Measurements from ENCODE around the gene FGB.

Gene FGB

GRCh38 chr4:154562697-154563254, at the start of gene FGB:
Gene FGB, plus strand, starts transcription at chr4:154563011. Its CDS starts 8 bp downstream, at chr4:154563019.
- DNase-seq (ENCODE audit: low read depth, low spot score), result no peak
- no peaks in the 10 kb centered on the region for H3K9me3 ChIP-seq (ENCODE audit: control insufficient read depth, insufficient read depth, low read length)
- no peak within 1 kb of the TSS for H3K27ac ChIP-seq (ENCODE audit: low read length)
- H3K4me1 ChIP-seq (ENCODE audit: control insufficient read depth, insufficient read depth, low read length), result no peaks in the 10 kb centered on the region
- no CpG with 5 or more reads among the region's 2 CpGs for WGBS (ENCODE audit: insufficient coverage, insufficient read length)
- no peaks in the 10 kb centered on the region for H3K36me3 ChIP-seq (ENCODE audit: control insufficient read depth, insufficient read depth, low read length)
- H3K4me3 ChIP-seq (ENCODE audit: low read length), result no peak within 1 kb of the TSS
- H3K27me3 ChIP-seq (ENCODE audit: control insufficient read depth, insufficient read depth, low read length), result no peaks in the 10 kb centered on the region

- DNase-seq (ENCODE audit: low read depth, low spot score), result no peak
- no peaks in the 10 kb centered on the region for H3K27me3 ChIP-seq (ENCODE audit: control insufficient read depth, insufficient read depth, low read length)
- H3K36me3 ChIP-seq (ENCODE audit: control insufficient read depth, insufficient read depth, low read length), result no peaks in the 10 kb centered on the region
- H3K4me1 ChIP-seq (ENCODE audit: control insufficient read depth, insufficient read depth, low read length), result no peaks in the 10 kb centered on the region
- no peaks in the 10 kb centered on the region for H3K9me3 ChIP-seq (ENCODE audit: control insufficient read depth, insufficient read depth, low read length)
- H3K27ac ChIP-seq (ENCODE audit: low read length), result no peak overlapping the region
- no CpG with 5 or more reads among the region's 1 CpG for WGBS (ENCODE audit: insufficient coverage, insufficient read length)
- no peak overlapping the region for H3K4me3 ChIP-seq (ENCODE audit: low read length)
Observed at GRCh38 chr4:154516318-154517029, 46.3 kb upstream of the FGB start.

- Histone ChIP-seq H3K36me3 (ENCODE audit: control insufficient read depth, insufficient read depth, low read length) (no peaks in the 10 kb centered on the region), H3K27ac (ENCODE audit: low read length) (no peak overlapping the region), H3K27me3 (ENCODE audit: control insufficient read depth, insufficient read depth, low read length) (no peaks in the 10 kb centered on the region), H3K4me3 (ENCODE audit: low read length) (no peak overlapping the region), H3K4me1 (ENCODE audit: control insufficient read depth, insufficient read depth, low read length) (no peaks in the 10 kb centered on the region), H3K9me3 (ENCODE audit: control insufficient read depth, insufficient read depth, low read length) (no peaks in the 10 kb centered on the region)
- no CpG with 5 or more reads among the region's 4 CpGs for WGBS (ENCODE audit: insufficient coverage, insufficient read length)
- no peak for DNase-seq (ENCODE audit: low read depth, low spot score)
Observed at GRCh38 chr4:154517591-154517990, 45.2 kb upstream of the FGB start.

GRCh38 chr4:154519214-154519613, 43.6 kb upstream of the FGB start:
- no peaks in the 10 kb centered on the region for H3K27me3 ChIP-seq (ENCODE audit: control insufficient read depth, insufficient read depth, low read length)
- no CpG with 5 or more reads among the region's 4 CpGs for WGBS (ENCODE audit: insufficient coverage, insufficient read length)

GRCh38 chr4:154521607-154522006, 41.2 kb upstream of the FGB start:
- H3K36me3 ChIP-seq (ENCODE audit: control insufficient read depth, insufficient read depth, low read length), result no peaks in the 10 kb centered on the region
- no peak overlapping the region for H3K27ac ChIP-seq (ENCODE audit: low read length)
- no peaks in the 10 kb centered on the region for H3K4me1 ChIP-seq (ENCODE audit: control insufficient read depth, insufficient read depth, low read length)
- no peak for DNase-seq (ENCODE audit: low read depth, low spot score)
- H3K27me3 ChIP-seq (ENCODE audit: control insufficient read depth, insufficient read depth, low read length), result no peaks in the 10 kb centered on the region
- no peak overlapping the region for H3K4me3 ChIP-seq (ENCODE audit: low read length)
- H3K9me3 ChIP-seq (ENCODE audit: control insufficient read depth, insufficient read depth, low read length), result no peaks in the 10 kb centered on the region

More at GRCh38 chr4:154519214-154519613, 43.6 kb upstream of the FGB start:
- Histone ChIP-seq H3K9me3 (ENCODE audit: control insufficient read depth, insufficient read depth, low read length) (no peaks in the 10 kb centered on the region), H3K4me1 (ENCODE audit: control insufficient read depth, insufficient read depth, low read length) (no peaks in the 10 kb centered on the region), H3K4me3 (ENCODE audit: low read length) (no peak overlapping the region), H3K36me3 (ENCODE audit: control insufficient read depth, insufficient read depth, low read length) (no peaks in the 10 kb centered on the region), H3K27ac (ENCODE audit: low read length) (no peak overlapping the region)
- no peak for DNase-seq (ENCODE audit: low read depth, low spot score)

GRCh38 chr4:154526151-154526550, 36.7 kb upstream of the FGB start:
- Histone ChIP-seq H3K9me3 (ENCODE audit: control insufficient read depth, insufficient read depth, low read length) (no peaks in the 10 kb centered on the region), H3K27ac (ENCODE audit: low read length) (no peak overlapping the region), H3K27me3 (ENCODE audit: control insufficient read depth, insufficient read depth, low read length) (no peaks in the 10 kb centered on the region), H3K4me1 (ENCODE audit: control insufficient read depth, insufficient read depth, low read length) (no peaks in the 10 kb centered on the region), H3K4me3 (ENCODE audit: low read length) (no peak overlapping the region), H3K36me3 (ENCODE audit: control insufficient read depth, insufficient read depth, low read length) (no peaks in the 10 kb centered on the region)
- no peak for DNase-seq (ENCODE audit: low read depth, low spot score)
- no CpG with 5 or more reads among the region's 2 CpGs for WGBS (ENCODE audit: insufficient coverage, insufficient read length)

GRCh38 chr4:154527308-154527707, 35.5 kb upstream of the FGB start:
- H3K4me1 ChIP-seq (ENCODE audit: control insufficient read depth, insufficient read depth, low read length), result no peaks in the 10 kb centered on the region
- H3K4me3 ChIP-seq (ENCODE audit: low read length), result no peak overlapping the region
- no peaks in the 10 kb centered on the region for H3K27me3 ChIP-seq (ENCODE audit: control insufficient read depth, insufficient read depth, low read length)
- no peak overlapping the region for H3K27ac ChIP-seq (ENCODE audit: low read length)
- no CpG with 5 or more reads among the region's 4 CpGs for WGBS (ENCODE audit: insufficient coverage, insufficient read length)
- DNase-seq (ENCODE audit: low read depth, low spot score), result no peak
- no peaks in the 10 kb centered on the region for H3K9me3 ChIP-seq (ENCODE audit: control insufficient read depth, insufficient read depth, low read length)
- H3K36me3 ChIP-seq (ENCODE audit: control insufficient read depth, insufficient read depth, low read length), result no peaks in the 10 kb centered on the region

GRCh38 chr4:154528869-154529268, 33.9 kb upstream of the FGB start:
- DNase-seq (ENCODE audit: low read depth, low spot score), result no peak
- H3K27me3 ChIP-seq (ENCODE audit: control insufficient read depth, insufficient read depth, low read length), result no peaks in the 10 kb centered on the region
- H3K4me1 ChIP-seq (ENCODE audit: control insufficient read depth, insufficient read depth, low read length), result no peaks in the 10 kb centered on the region
- H3K9me3 ChIP-seq (ENCODE audit: control insufficient read depth, insufficient read depth, low read length), result no peaks in the 10 kb centered on the region
- no peaks in the 10 kb centered on the region for H3K36me3 ChIP-seq (ENCODE audit: control insufficient read depth, insufficient read depth, low read length)
- H3K4me3 ChIP-seq (ENCODE audit: low read length), result no peak overlapping the region
- H3K27ac ChIP-seq (ENCODE audit: low read length), result no peak overlapping the region
- no CpG with 5 or more reads among the region's 2 CpGs for WGBS (ENCODE audit: insufficient coverage, insufficient read length)

GRCh38 chr4:154529728-154530519, 32.9 kb upstream of the FGB start:
- H3K9me3 ChIP-seq (ENCODE audit: control insufficient read depth, insufficient read depth, low read length), result no peaks in the 10 kb centered on the region
- no peaks in the 10 kb centered on the region for H3K27me3 ChIP-seq (ENCODE audit: control insufficient read depth, insufficient read depth, low read length)
- no peaks in the 10 kb centered on the region for H3K4me1 ChIP-seq (ENCODE audit: control insufficient read depth, insufficient read depth, low read length)
- H3K27ac ChIP-seq (ENCODE audit: low read length), result no peak overlapping the region
- H3K36me3 ChIP-seq (ENCODE audit: control insufficient read depth, insufficient read depth, low read length), result no peaks in the 10 kb centered on the region
- no CpG with 5 or more reads among the region's 4 CpGs for WGBS (ENCODE audit: insufficient coverage, insufficient read length)
- H3K4me3 ChIP-seq (ENCODE audit: low read length), result no peak overlapping the region
- DNase-seq (ENCODE audit: low read depth, low spot score), result no peak

GRCh38 chr4:154534296-154534695, 28.5 kb upstream of the FGB start:
- no CpG with 5 or more reads among the region's 1 CpG for WGBS (ENCODE audit: insufficient coverage, insufficient read length)
- DNase-seq (ENCODE audit: low read depth, low spot score), result no peak
- H3K9me3 ChIP-seq (ENCODE audit: control insufficient read depth, insufficient read depth, low read length), result no peaks in the 10 kb centered on the region

More at GRCh38 chr4:154534296-154534695, 28.5 kb upstream of the FGB start:
- H3K27me3 ChIP-seq (ENCODE audit: control insufficient read depth, insufficient read depth, low read length), result no peaks in the 10 kb centered on the region
- peaks cover 8% of the 10 kb centered on the region; the same call in 1 of the 2 replicates for H3K36me3 ChIP-seq (ENCODE audit: control insufficient read depth, insufficient read depth, low read length)
- H3K27ac ChIP-seq (ENCODE audit: low read length), result no peak overlapping the region
- no peak overlapping the region for H3K4me3 ChIP-seq (ENCODE audit: low read length)
- no peaks in the 10 kb centered on the region for H3K4me1 ChIP-seq (ENCODE audit: control insufficient read depth, insufficient read depth, low read length)
